Naive thymus-derived CD4-positive, alpha-beta T cell (primary cell): Measurements from ENCODE around the gene POU2AF1. TPM values are rescaled to one million over a fixed set of nuclear protein-coding genes. Genes with fewer than 3 reads are reported as not detected.
A peak's percentile ranks its signal among the peaks of the same experiment; 100 is the strongest.

Experiments used
- ATAC-seq: fragments of 150-1000 bp; cut with Tn5 transposase; 2 replicates; pipeline ENCODE4 v1.10.0; 2021; ENCODE audit warnings: mild to moderate bottlenecking, moderate library complexity
- CTCF ChIA-PET: fragments of 350-600 bp; sonication (Branson Sonifier 250); formaldehyde crosslinking; loops from one replicate; lab custom pipeline; 2021; ENCODE audit warnings: antibody characterized with exemption; lab: Charles Lee
- POLR2A ChIA-PET: fragments of 350-600 bp; sonication (Branson Sonifier 250); formaldehyde crosslinking; loops from one replicate; lab custom pipeline; 2021; ENCODE audit warnings: antibody characterized with exemption, inconsistent platforms; lab: Charles Lee
- DNase-seq, 9 donors: peaks; one replicate each; pipeline versions ENCODE4 v3.0.0 to v3.0.0-alpha.2; 2020 to 2022; ENCODE audit warnings: mixed read lengths in 1 of 9
- H3K27ac ChIP-seq: one replicate; pipeline ENCODE4 v1.7.0; 2013; ENCODE audit warnings: mild to moderate bottlenecking, low read depth, low read length, moderate library complexity
- H3K27me3 ChIP-seq, 2 donors: one replicate each; pipeline ENCODE4 v1.7.0; 2013; ENCODE audit warnings: low read length in 2 of 2, mild to moderate bottlenecking in 2 of 2, moderate library complexity in 2 of 2; ENCODE audit not compliant: control insufficient read depth in 2 of 2, insufficient read depth in 2 of 2
- H3K36me3 ChIP-seq, 3 experiments: 1 replicate in 2 of 3; 2 replicates in 1 of 3; pipeline ENCODE4 v1.7.0; 2013; ENCODE audit warnings: low read length in 3 of 3, mild to moderate bottlenecking in 3 of 3, moderate library complexity in 1 of 3; ENCODE audit not compliant: insufficient read depth in 3 of 3, control insufficient read depth in 2 of 3
- H3K4me1 ChIP-seq, 2 donors: one replicate each; pipeline ENCODE4 v1.7.0; 2013; ENCODE audit warnings: low read length in 2 of 2, mild to moderate bottlenecking in 2 of 2, moderate library complexity in 1 of 2; ENCODE audit not compliant: control insufficient read depth in 2 of 2, insufficient read depth in 2 of 2
- H3K4me3 ChIP-seq: 2 replicates; pipeline ENCODE4 v1.7.0; 2013; ENCODE audit warnings: mild to moderate bottlenecking, low read length
- H3K9me3 ChIP-seq, 3 experiments: 1 replicate in 2 of 3; 2 replicates in 1 of 3; pipeline ENCODE4 v1.7.0; 2013; ENCODE audit warnings: low read length in 3 of 3; ENCODE audit not compliant: control insufficient read depth in 2 of 3
- H3K27ac Mint-ChIP-seq, 9 donors: one replicate each; pipeline ENCODE4 v1.8.0; 2020 to 2022; ENCODE audit warnings: mixed read lengths in 9 of 9, mild to moderate bottlenecking in 8 of 9, moderate library complexity in 5 of 9, inconsistent platforms in 2 of 9
- H3K27me3 Mint-ChIP-seq, 5 donors: one replicate each; pipeline ENCODE4 v1.8.0; 2021 to 2022; ENCODE audit warnings: mixed read lengths in 5 of 5, mild to moderate bottlenecking in 1 of 5
- H3K36me3 Mint-ChIP-seq, 5 donors: one replicate each; pipeline ENCODE4 v1.8.0; 2020 to 2022; ENCODE audit warnings: mixed read lengths in 5 of 5, mild to moderate bottlenecking in 3 of 5, inconsistent platforms in 1 of 5
- H3K4me1 Mint-ChIP-seq, 7 donors: one replicate each; pipeline ENCODE4 v1.8.0; 2020 to 2022; ENCODE audit warnings: mixed read lengths in 7 of 7, mild to moderate bottlenecking in 3 of 7, inconsistent platforms in 1 of 7
- H3K4me3 Mint-ChIP-seq, 10 donors: one replicate each; pipeline ENCODE4 v1.8.0; 2020 to 2022; ENCODE audit warnings: mild to moderate bottlenecking in 10 of 10, mixed read lengths in 10 of 10, moderate library complexity in 6 of 10, inconsistent platforms in 2 of 10
- H3K9me3 Mint-ChIP-seq, 11 donors: one replicate each; pipeline ENCODE4 v1.8.0; 2020 to 2022; ENCODE audit warnings: mixed read lengths in 11 of 11, mild to moderate bottlenecking in 4 of 11, inconsistent platforms in 1 of 11, moderate library complexity in 1 of 11
- intact Hi-C, 2 donors: fragments of 100-400 bp; cut with micrococcal nuclease; formaldehyde crosslinking; loops; one replicate each; pipeline ENCODE4 v1.15.1; 2023
- polyA plus RNA-seq, 2 donors: library from polyadenylated mRNA; unstranded; fragments of 300-500 nt; fragmentation: Illumina TruSeq; gene quantifications; one replicate each; pipeline ENCODE4 v1.2.3, GENCODE V29; 2021
- total RNA-seq, 6 experiments: library from RNA in 5 of 6; stranded (reverse) in 5 of 6; gene quantifications; 1 replicate in 5 of 6; 2 replicates in 1 of 6; pipeline ENCODE4 v1.2.3 and lab custom pipeline; 2021 to 2026

The POU2AF1 gene
- total and polyA plus RNA-seq, 7 experiments from 2014 or later, result 0.45 to 11.3 (median 1.4) TPM

DNA sequence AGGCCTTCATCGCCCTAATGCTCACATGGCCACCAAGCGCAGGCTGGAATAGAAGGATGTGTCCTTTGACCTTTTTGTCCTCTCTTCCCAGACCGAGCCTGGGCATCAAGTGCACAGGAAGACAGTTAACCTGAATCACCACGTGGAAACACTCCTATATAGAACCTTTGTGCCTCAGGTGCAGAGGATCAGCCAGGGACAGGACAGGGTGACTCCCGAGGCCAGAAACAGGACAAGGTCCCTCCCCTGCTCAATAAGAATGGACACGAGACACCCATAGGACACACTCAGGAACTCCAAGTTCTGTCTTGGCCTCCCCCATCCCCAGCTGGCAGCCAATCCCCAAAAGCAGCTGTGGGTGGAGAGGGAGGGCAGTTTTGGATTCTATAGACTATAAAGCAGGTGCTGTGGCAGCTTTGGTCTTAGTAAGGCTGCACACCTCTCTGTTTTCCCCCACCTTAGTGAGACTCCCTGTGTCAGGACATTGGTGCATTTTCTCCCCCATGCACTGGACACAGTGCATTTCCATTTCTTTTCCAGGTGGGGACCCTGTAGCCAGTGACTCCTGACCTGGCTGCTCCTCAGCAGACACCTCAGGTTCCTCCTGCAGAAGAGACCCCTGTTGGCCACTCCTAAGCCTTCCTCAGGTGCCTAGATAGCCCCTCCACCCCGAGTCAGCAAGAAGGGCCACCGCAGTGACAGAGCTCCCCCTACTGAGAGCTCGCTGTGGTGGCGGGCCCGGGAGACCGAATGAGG, 43.6 kb upstream of the POU2AF1 start:
- no peaks in the 10 kb centered on the region for H3K4me1 ChIP-seq
- H3K36me3 ChIP-seq, result no peaks in the 10 kb centered on the region
- no peak overlapping the region for H3K27ac ChIP-seq
- Mint-ChIP-seq H3K4me3 (no peak overlapping the region), H3K27ac (no peak overlapping the region), H3K9me3 (peaks cover 0 to 4% (median 0%) of the 10 kb centered on the region in 11 donors), H3K4me1 (peaks cover 3 to 18% (median 8%) of the 10 kb centered on the region in 7 donors), H3K27me3 (no peaks in the 10 kb centered on the region), H3K36me3 (peaks cover 0 to 1% (median 0%) of the 10 kb centered on the region in 5 donors)
- CTCF ChIA-PET, result interaction anchor here (0.5 to 9.1 kb wide), 3 partner anchors 57 to 140 kb away, joined by 3 to 68 read pairs (median 6); no protein-coding TSS in a partner anchor
- no peaks in the 10 kb centered on the region for H3K9me3 ChIP-seq
- intact Hi-C loops, result loop anchor here (1.0 to 2.0 kb wide), 2 partner anchors 44 to 139 kb away; partner anchors contain the start of gene POU2AF1 (in 1 of the 2)
- DNase-seq, result peak in 7 of 9 donors; percentile 13 to 63 (median 47)
- no peak overlapping the region for H3K4me3 ChIP-seq
- POLR2A ChIA-PET, result interaction anchor here (0.7 kb wide), 1 partner anchor 139 kb away, joined by 3 read pairs; no protein-coding TSS in a partner anchor
- H3K27me3 ChIP-seq, result no peaks in the 10 kb centered on the region
- peak; percentile 73 for ATAC-seq

DNA sequence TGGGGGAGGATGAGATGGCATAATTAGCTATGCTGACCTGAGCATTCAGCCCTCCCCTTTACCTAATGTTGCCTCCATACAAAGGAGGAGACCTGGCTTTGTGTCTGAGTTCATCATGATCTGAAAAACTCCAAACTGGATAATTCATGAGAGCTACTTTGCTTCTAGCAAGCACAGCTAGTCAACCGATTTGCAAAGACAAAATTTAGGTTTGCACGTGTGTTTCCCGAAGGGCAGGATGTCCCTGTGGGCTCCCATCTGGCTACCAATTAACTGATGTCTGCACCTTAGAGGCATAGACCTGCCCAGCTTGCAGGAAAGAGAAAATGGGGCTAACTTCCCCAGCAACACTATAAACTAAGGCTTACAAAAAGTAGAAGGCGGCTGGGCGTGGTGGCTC, 42.2 kb upstream of the POU2AF1 start:
- Mint-ChIP-seq H3K9me3 (peaks cover 0 to 4% (median 0%) of the 10 kb centered on the region in 11 donors), H3K27me3 (no peaks in the 10 kb centered on the region), H3K4me1 (peaks cover 12 to 32% (median 22%) of the 10 kb centered on the region in 7 donors), H3K4me3 (no peak overlapping the region), H3K36me3 (peaks cover 0 to 1% (median 0%) of the 10 kb centered on the region in 5 donors), H3K27ac (no peak overlapping the region)
- Histone ChIP-seq H3K4me3 (no peak overlapping the region), H3K4me1 (peaks cover 3 to 11% of the 10 kb centered on the region in 2 donors), H3K9me3 (no peaks in the 10 kb centered on the region), H3K27ac (no peak overlapping the region), H3K36me3 (no peaks in the 10 kb centered on the region), H3K27me3 (no peaks in the 10 kb centered on the region)
- ATAC-seq (no peak), DNase-seq (no peak)
- intact Hi-C loops, result no loop called here
- POLR2A ChIA-PET, result no interaction called here
- CTCF ChIA-PET, result interaction anchor here (0.8 to 9.1 kb wide), 3 partner anchors 8 to 138 kb away, joined by 3 to 68 read pairs (median 6); no protein-coding TSS in a partner anchor

DNA sequence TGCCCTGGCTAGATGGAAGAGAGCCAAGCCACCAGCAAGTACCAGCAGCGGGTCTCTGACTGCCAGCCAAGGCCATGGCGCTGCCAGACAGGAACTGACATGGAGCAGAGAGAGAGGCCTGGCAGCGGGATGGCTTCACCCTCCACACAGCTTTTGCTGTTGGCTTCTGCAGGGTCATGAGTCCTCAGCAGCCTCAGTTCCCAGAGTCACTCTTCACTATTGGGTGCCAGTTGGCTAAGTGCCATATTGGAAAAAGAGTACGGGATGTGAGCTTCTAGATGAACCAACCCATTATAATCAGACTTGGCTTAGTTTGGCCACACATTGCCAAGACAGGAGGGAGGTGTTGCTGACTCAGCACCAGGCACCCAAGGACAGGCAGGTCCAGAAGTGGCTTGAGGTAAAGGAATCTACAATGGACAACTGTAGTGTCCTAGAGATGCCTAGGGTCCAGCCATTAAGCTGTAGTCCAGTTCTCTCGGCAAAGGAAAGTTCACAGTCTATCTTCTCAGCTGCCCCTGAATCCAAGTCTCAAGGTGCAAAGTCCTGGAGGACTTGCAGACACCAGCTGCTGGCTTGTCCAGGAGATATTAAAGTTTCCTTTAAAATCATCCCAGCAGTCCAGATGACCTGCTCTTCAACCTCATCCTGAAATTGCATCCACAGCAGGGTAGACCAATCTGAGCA, 40.7 kb upstream of the POU2AF1 start:
- Mint-ChIP-seq H3K4me1 (peaks cover 13 to 47% (median 29%) of the 10 kb centered on the region in 7 donors), H3K9me3 (peaks cover 0 to 4% (median 0%) of the 10 kb centered on the region in 11 donors), H3K4me3 (no peak overlapping the region), H3K36me3 (peaks cover 0 to 1% (median 0%) of the 10 kb centered on the region in 5 donors), H3K27ac (no peak overlapping the region), H3K27me3 (no peaks in the 10 kb centered on the region)
- no peak for ATAC-seq
- Histone ChIP-seq H3K36me3 (no peaks in the 10 kb centered on the region), H3K9me3 (no peaks in the 10 kb centered on the region), H3K27ac (no peak overlapping the region), H3K4me3 (no peak overlapping the region), H3K4me1 (peaks cover 3 to 12% of the 10 kb centered on the region in 2 donors), H3K27me3 (no peaks in the 10 kb centered on the region)
- intact Hi-C loops, result loop anchor here in 1 of 2 donors (5.0 kb wide), 1 partner anchor 42 kb away; the partner anchor contains the start of gene POU2AF1
- CTCF ChIA-PET, result interaction anchor here (0.7 to 9.1 kb wide), 3 partner anchors 10 to 137 kb away, joined by 3 to 68 read pairs (median 6); no protein-coding TSS in a partner anchor
- no peak for DNase-seq
- POLR2A ChIA-PET, result interaction anchor here (0.8 kb wide), 1 partner anchor 13 kb away, joined by 3 read pairs; no protein-coding TSS in a partner anchor

DNA sequence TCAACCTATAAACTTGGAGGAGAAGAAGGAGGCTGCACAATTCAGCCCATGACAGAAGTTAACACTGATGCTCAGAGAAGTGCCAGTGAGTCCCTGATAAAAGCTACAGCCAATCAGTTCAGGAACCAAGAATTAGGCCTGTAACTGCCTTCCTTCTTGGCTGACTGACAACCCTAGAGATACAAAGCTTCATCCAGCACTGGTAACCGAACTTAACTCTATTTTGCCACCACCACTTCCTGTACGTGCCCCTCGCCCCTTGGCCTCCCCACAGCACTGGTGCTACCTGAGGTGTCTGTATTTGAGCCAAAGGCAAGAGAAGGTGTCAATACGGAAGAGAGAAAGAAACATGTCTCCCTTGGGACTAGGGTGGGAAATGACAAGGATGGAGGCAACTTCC, 40.1 kb upstream of the POU2AF1 start:
- Histone ChIP-seq H3K36me3 (no peaks in the 10 kb centered on the region), H3K27ac (no peak overlapping the region), H3K4me1 (peaks cover 3 to 18% of the 10 kb centered on the region in 2 donors), H3K4me3 (no peak overlapping the region), H3K27me3 (no peaks in the 10 kb centered on the region), H3K9me3 (no peaks in the 10 kb centered on the region)
- Mint-ChIP-seq H3K27me3 (no peaks in the 10 kb centered on the region), H3K36me3 (peaks cover 0 to 1% (median 0%) of the 10 kb centered on the region in 5 donors), H3K9me3 (peaks cover 0 to 4% (median 0%) of the 10 kb centered on the region in 11 donors), H3K27ac (peak overlapping the region in 1 of 9 donors; percentile 25), H3K4me1 (peaks cover 19 to 53% (median 35%) of the 10 kb centered on the region in 7 donors), H3K4me3 (no peak overlapping the region)
- ChIA-PET POLR2A (interaction anchor here (0.8 kb wide), 1 partner anchor 13 kb away, joined by 3 read pairs; no protein-coding TSS in a partner anchor), CTCF (interaction anchor here (0.7 to 9.1 kb wide), 3 partner anchors 9 to 136 kb away, joined by 3 to 68 read pairs (median 21); no protein-coding TSS in a partner anchor)
- DNase-seq (no peak), ATAC-seq (no peak)
- intact Hi-C loops, result loop anchor here in 1 of 2 donors (5.0 kb wide), 1 partner anchor 42 kb away; the partner anchor contains the start of gene POU2AF1

DNA sequence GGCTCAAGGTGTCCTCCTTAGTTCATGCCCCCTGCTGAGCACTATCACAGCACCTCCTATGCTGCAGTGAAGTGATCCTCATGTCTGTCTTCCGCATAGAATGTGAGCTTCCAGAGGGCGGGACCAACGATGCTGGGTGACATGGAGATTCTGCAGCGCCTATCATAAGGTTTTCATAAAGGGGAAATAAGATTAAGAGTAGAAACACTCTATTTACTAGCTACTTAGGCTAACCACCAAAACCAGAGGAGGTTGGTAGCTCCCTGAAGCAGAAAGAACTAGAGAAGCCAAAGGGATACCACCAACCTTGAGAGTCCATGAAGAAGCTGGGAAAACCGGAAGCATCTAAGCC, 39.3 kb upstream of the POU2AF1 start:
- no peak overlapping the region for H3K27ac ChIP-seq
- ATAC-seq (no peak), DNase-seq (no peak)
- Mint-ChIP-seq H3K36me3 (peaks cover 0 to 1% (median 0%) of the 10 kb centered on the region in 5 donors), H3K9me3 (peaks cover 0 to 4% (median 0%) of the 10 kb centered on the region in 11 donors), H3K4me3 (no peak overlapping the region), H3K27me3 (no peaks in the 10 kb centered on the region), H3K27ac (no peak overlapping the region), H3K4me1 (peaks cover 20 to 58% (median 40%) of the 10 kb centered on the region in 7 donors)
- H3K4me3 ChIP-seq, result no peak overlapping the region
- POLR2A ChIA-PET, result no interaction called here
- CTCF ChIA-PET, result interaction anchor here (0.6 to 9.1 kb wide), 4 partner anchors 10 to 430 kb away, joined by 3 to 68 read pairs (median 14); no protein-coding TSS in a partner anchor
- no peaks in the 10 kb centered on the region for H3K9me3 ChIP-seq
- peaks cover 3 to 19% of the 10 kb centered on the region in 2 donors for H3K4me1 ChIP-seq
- intact Hi-C loops, result loop anchor here in 1 of 2 donors (5.0 kb wide), 1 partner anchor 41 kb away; the partner anchor contains the start of gene POU2AF1
- no peaks in the 10 kb centered on the region for H3K27me3 ChIP-seq
- no peaks in the 10 kb centered on the region for H3K36me3 ChIP-seq
